NCI-H345 (cell line): ENCODE results near the gene BRPF1.
"Not testable (repeated sequence)": the region's sequence is repeated elsewhere in the genome, so short reads cannot be mapped to it uniquely, and the experiment has no call there.

Experiments
- DNase-seq: peaks from one replicate; lab custom pipeline; 2025; lab: John Stamatoyannopoulos, UW

The BRPF1 gene

GRCh38 chr3:9768141-9768775 lies 36.7 kb downstream of the BRPF1 start:
- DNase-seq = no peak

GRCh38 chr3:9769012-9769411 lies 37.5 kb downstream of the BRPF1 start:
- DNase-seq = no peak

DNA sequence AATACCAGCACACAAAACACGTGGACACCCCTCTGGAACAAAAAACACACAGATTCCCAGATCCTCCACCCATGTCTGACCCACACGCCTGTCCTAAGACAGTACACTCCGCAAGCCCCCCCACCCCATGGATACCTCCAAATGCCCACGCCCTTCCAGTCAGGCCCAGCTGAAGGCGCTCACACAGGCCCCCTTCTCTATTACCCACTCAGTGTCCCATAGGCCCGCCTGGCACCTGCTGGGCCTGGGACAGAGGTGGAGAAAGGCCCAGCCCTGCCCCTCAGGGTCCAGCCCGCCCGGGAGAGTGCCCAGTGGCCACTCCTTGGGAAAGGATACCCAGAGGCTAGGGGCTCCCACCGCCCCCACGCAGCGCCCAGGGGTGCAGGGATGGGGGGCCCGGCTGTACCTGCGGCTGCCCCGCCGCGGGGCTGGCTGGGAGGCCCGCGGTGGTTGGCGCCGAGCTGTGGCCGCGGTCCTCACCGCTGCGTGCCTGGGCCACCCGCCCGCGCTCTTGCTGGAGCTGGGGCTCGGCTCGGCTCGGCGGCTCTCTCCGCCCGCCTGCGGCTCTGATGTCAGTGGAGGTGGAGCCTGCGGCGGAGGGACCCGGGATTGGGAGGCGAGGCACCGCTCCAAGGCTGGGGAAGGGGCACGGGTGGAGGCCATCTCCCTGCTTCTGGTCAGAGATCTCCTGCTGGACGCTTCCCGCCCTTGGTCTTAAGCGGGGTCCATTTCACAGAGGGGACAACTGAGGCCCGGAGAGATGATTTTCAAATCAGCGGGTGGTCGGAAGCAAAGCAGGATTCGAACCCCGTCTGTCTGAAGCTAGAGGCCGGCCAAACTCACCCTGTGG lies 38.1 kb downstream of the BRPF1 start, which contains the start of gene CAMK1:
Gene CAMK1, minus strand, starts transcription at position 522 of the 850 bp plus-strand sequence. CDS start 2,198 bp downstream, outside the sequence.
- DNase-seq = peak; percentile 2

DNA sequence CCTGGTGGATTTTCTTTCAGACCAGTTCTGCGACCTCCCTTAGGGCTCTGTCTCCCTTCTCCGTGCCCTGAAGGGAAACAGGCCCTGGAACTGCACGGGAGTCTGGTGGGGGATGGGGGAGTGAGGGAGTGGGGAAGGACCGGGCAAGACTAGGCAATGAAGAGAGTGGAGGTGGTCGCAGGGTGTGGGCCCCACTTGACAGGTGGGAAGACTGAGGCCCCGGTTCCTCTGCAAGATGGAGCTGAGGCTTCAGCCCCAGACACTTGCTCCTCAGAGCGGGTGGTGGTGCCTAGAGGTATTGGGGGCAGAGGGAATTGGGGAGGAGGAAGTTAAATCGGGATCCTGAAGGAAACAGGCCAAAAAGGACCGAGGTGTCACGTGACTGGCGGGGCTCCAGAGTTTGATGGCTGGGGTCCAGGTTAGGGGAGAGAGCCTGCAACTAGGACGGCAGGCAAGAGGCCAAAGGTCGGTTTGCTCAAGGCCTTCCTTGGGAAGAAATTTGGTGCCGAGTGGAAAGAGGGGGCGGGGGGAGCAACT lies 38.8 kb downstream of the BRPF1 start:
- DNase-seq = no peak

GRCh38 chr3:9771007-9771406 lies 39.5 kb downstream of the BRPF1 start:
- not testable (repeated sequence) for DNase-seq

GRCh38 chr3:9776896-9777693 lies 45.6 kb downstream of the BRPF1 start:
- DNase-seq = no peak

GRCh38 chr3:9777694-9778021 lies 46.1 kb downstream of the BRPF1 start:
- no peak for DNase-seq

DNA sequence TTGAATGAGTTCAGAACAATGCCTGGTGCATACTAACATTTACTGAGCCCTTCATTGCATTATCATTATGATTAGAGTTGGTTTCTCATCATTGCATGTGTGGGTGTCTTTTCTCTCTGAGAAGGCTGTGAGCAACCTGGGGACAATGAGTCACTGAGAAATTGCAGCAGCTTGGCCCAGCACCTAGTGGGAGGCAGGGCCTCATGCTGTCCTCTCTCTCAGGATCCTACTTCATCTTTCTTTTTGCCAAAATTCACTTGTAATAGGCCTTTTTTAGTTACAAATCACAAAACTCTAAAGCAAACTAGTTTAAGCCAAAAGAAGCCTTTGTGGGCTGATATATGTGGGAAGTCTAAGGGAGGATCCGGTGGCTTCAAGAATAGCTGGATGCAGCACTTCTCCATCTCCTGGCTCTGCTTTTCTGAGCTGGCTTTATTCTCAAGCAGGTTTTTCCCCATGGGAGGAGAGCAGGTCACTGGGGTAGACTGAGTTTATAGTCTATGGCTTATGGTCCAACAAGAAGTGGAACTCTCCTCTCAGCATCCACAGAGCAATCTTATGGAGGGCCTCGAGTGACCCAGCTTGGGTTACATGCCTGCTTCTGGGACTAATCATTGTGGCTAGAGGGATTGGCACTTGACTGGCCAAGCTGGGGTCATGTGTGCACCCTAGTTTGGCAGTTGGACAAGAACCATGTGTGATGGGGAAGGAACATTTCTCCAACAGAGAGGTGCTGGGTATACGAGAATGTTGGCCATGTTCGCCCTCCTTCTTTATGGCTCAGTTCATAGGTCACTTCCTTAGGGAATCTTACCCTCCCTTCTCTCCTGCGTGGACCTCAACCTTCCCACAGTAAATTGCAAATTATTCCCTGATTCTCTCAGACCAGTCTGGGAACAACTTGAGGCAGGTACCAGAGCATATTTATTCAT lies 46.9 kb downstream of the BRPF1 start:
- no peak for DNase-seq

- no peak for DNase-seq
Measured at GRCh38 chr3:9779075-9779593, 47.6 kb downstream of the BRPF1 start.

- DNase-seq = no peak
Measured at GRCh38 chr3:9779721-9780457, 48.4 kb downstream of the BRPF1 start.

GRCh38 chr3:9780458-9780812 lies 48.9 kb downstream of the BRPF1 start:
- no peak for DNase-seq

GRCh38 chr3:9780910-9781309 lies 49.4 kb downstream of the BRPF1 start:
- no peak for DNase-seq

GRCh38 chr3:9781551-9781950 lies 50.0 kb downstream of the BRPF1 start:
- DNase-seq = no peak

DNA sequence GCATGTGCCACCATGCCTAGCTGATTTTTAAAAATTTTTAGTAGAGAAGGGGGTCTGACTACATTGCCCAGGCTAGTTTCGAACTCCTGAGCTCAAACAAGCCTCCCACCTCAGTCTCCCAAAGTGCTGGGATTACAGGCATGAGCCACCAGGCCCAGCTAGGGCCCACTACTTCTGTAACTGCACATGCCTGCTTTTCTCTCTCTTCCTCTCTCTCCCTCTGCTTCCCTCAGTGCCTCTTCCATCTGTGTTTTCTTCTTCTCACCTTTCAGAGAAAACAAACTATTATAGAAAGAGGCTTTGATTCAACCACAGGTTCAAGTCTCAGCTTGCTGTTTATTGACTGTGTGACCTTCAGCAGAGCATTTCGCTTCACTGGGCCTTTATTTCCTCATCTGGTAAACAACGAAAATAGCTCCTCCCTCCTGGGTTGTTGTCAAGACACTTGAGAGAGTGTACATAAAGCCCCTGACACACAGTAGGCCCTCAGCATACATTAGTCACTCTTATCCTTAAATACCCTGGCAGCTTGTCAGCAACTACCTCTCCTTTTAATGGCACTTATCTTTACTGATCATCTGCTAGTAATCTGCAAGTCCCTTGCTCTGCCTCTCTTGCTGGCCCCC lies 50.6 kb downstream of the BRPF1 start:
- no peak for DNase-seq

- no peak for DNase-seq
Measured at GRCh38 chr3:9782770-9783169, 51.2 kb downstream of the BRPF1 start.

DNA sequence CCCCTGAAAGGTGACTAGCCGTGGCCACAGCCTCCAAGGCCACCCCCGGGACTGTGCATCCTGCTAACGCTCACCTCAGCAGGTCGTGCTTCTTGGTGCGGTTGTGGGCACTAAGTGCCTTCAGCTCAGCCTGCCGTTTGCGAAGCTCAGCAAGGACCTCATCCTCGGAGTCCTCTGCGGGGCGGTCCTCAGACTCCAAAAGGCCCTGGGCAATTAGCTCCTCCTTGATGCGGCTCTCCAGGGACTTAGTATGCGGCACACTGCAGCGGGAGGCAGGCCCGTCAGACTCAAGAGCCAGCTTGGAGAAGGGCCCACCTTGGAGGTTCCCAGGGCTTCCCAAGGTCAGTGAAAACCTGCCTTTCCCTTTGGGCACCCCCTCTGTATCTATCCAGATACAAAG lies 52.4 kb downstream of the BRPF1 start:
- no peak for DNase-seq

GRCh38 chr3:9784965-9785364 lies 53.4 kb downstream of the BRPF1 start:
- no peak for DNase-seq

DNA sequence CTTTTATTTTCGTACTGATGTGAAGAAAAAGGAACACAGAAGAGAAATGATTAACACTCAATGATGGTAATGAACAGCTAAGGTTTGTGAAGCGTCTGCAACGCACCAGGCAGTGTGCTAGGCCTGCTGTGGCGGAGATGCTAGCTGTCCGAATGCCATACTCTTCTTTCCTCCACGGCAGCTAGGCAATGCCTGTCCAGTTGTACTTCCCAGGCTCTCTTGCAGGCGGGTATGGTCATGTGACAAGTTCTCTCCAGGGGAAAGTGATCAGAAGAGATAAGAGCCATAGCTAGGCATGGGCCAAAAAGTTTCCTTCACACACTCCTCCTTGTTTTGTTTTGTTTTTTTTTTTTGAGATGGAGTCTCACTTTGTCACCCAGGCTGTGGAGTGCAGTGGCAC lies 54.1 kb downstream of the BRPF1 start:
- no peak for DNase-seq

- no peak for DNase-seq
Measured at GRCh38 chr3:9786209-9786739, 54.7 kb downstream of the BRPF1 start.
